DOHH2 (cell line): ENCODE data around the gene SCAF11.
"Not testable (repeated sequence)": the region's sequence is repeated elsewhere in the genome, so short reads cannot be mapped to it uniquely, and the experiment has no call there.

Experiments
- H3F3A ChIP-seq: fragments of 200-600 bp; sonication (generic), shearing (Covaris generic); 2 replicates; pipeline ENCODE4 v1.6.0; 2016; ENCODE audit warnings: antibody characterized with exemption, mild to moderate bottlenecking; ENCODE audit not compliant: control insufficient read depth, insufficient read depth
- H3K27ac ChIP-seq: fragments of 200-600 bp; sonication (generic); 2 replicates; pipeline ENCODE4 v1.5.1; 2014; ENCODE audit warnings: low read depth, mild to moderate bottlenecking, low read length, moderate library complexity
- H3K27me3 ChIP-seq: fragments of 200-600 bp; sonication (generic); 2 replicates; pipeline ENCODE4 v1.6.1; 2014; ENCODE audit warnings: mild to moderate bottlenecking, low read length, mixed read lengths; ENCODE audit not compliant: control insufficient read depth
- H3K36me3 ChIP-seq: fragments of 200-600 bp; sonication (generic); 2 replicates; pipeline ENCODE4 v1.6.1; 2014; ENCODE audit warnings: mild to moderate bottlenecking, low read length, moderate library complexity, mixed read lengths; ENCODE audit not compliant: control insufficient read depth
- H3K4me1 ChIP-seq: fragments of 200-600 bp; sonication (generic); 2 replicates; pipeline ENCODE4 v1.6.1; 2014; ENCODE audit warnings: mild to moderate bottlenecking, low read length, mixed read lengths; ENCODE audit not compliant: control insufficient read depth
- H3K4me2 ChIP-seq: fragments of 200-600 bp; sonication (generic); 2 replicates; pipeline ENCODE4 v1.6.0; 2014; ENCODE audit warnings: mild to moderate bottlenecking, low read length, moderate library complexity
- H3K4me3 ChIP-seq: fragments of 200-600 bp; sonication (generic); 2 replicates; pipeline ENCODE4 v1.5.1; 2014; ENCODE audit warnings: mild to moderate bottlenecking, low read length, mixed read lengths
- H3K79me2 ChIP-seq: fragments of 200-600 bp; sonication (generic); 2 replicates; pipeline ENCODE4 v1.6.1; 2014; ENCODE audit warnings: mild to moderate bottlenecking, low read length, mixed read lengths; ENCODE audit not compliant: control insufficient read depth
- H3K9me2 ChIP-seq: fragments of 200-600 bp; sonication (generic); replicated peaks from 2 replicates; pipeline ENCODE4 v1.6.1; 2014; ENCODE audit warnings: mild to moderate bottlenecking, low read length, mixed read lengths; ENCODE audit not compliant: control insufficient read depth
- H3K9me3 ChIP-seq: fragments of 200-600 bp; sonication (generic); 2 replicates; pipeline ENCODE4 v1.6.1; 2014; ENCODE audit warnings: antibody characterized with exemption, low read length, mixed read lengths; ENCODE audit not compliant: control insufficient read depth, insufficient read depth
- H4K20me1 ChIP-seq: fragments of 200-600 bp; sonication (generic); 2 replicates; pipeline ENCODE4 v1.6.0; 2014; ENCODE audit warnings: low read depth, mild to moderate bottlenecking, antibody characterized with exemption, low read length, moderate library complexity; ENCODE audit not compliant: control insufficient read depth, insufficient read depth
- CTCF ChIP-seq: fragments of 200-600 bp; sonication (generic); IDR thresholded peaks from one replicate; pipeline ENCODE4 v1.5.1; 2014; ENCODE audit warnings: antibody characterized with exemption, mild to moderate bottlenecking, low read depth, low read length; ENCODE audit not compliant: poor library complexity, severe bottlenecking
- EZH2phosphoT487 ChIP-seq: fragments of 200-600 bp; sonication (generic); IDR thresholded peaks from 2 replicates; pipeline ENCODE4 v1.6.1; 2017; ENCODE audit warnings: borderline replicate concordance, mild to moderate bottlenecking, antibody characterized with exemption, low read length, moderate library complexity, mixed read lengths

SCAF11 gene

GRCh38 chr12:45990468-45991283 is at the start of gene SCAF11:
Gene SCAF11, minus strand, starts transcription at chr12:45990574. Its CDS starts 26,407 bp downstream, at chr12:45964167.
- H3K9me3 ChIP-seq, result no peaks in the 10 kb centered on the region

GRCh38 chr12:46037066-46037465 is 46.7 kb upstream of the SCAF11 start:
- H3K27me3 ChIP-seq, H4K20me1 ChIP-seq, H3K36me3 ChIP-seq, H3K9me3 ChIP-seq, H3K27ac ChIP-seq, H3F3A ChIP-seq, H3K4me1 ChIP-seq, H3K9me2 ChIP-seq, H3K4me3 ChIP-seq, H3K79me2 ChIP-seq, H3K4me2 ChIP-seq: not testable (repeated sequence)

More at GRCh38 chr12:45990468-45991283, at the start of gene SCAF11:
- TF ChIP-seq EZH2phosphoT487 (no peak), CTCF (peak; percentile 90)
- Histone ChIP-seq H3K4me2 (peak within 1 kb of the TSS; percentile 79), H3K27me3 (no peaks in the 10 kb centered on the region), H3K27ac (peak within 1 kb of the TSS; percentile 86), H3K36me3 (peaks cover 45% of the 10 kb centered on the region), H3K79me2 (peaks cover 51% of the 10 kb centered on the region), H3K4me1 (peaks cover 34% of the 10 kb centered on the region), H3F3A (peaks cover 5% of the 10 kb centered on the region; the same call in 1 of the 2 replicates), H3K4me3 (peak within 1 kb of the TSS; percentile 86), H3K9me2 (no peaks in the 10 kb centered on the region), H4K20me1 (peaks cover 17% of the 10 kb centered on the region)

GRCh38 chr12:46027172-46027571 is 36.8 kb upstream of the SCAF11 start:
- H3K9me3 ChIP-seq, result no peaks in the 10 kb centered on the region
- H3K36me3 ChIP-seq, result no peaks in the 10 kb centered on the region
- no peaks in the 10 kb centered on the region for H3K4me1 ChIP-seq
- H3K9me2 ChIP-seq, result no peaks in the 10 kb centered on the region
- H3F3A ChIP-seq, result no peaks in the 10 kb centered on the region
- no peak overlapping the region for H3K27ac ChIP-seq
- no peak overlapping the region for H3K4me2 ChIP-seq
- no peak overlapping the region for H3K4me3 ChIP-seq
- no peaks in the 10 kb centered on the region for H3K79me2 ChIP-seq
- no peaks in the 10 kb centered on the region for H4K20me1 ChIP-seq
- 0 out of 2 replicates have a peak, but pooled peaks cover 2% of the 10 kb centered on the region for H3K27me3 ChIP-seq
- no peak for TF ChIP-seq EZH2phosphoT487
- TF ChIP-seq CTCF, result no peak

- Histone ChIP-seq H3F3A (no peaks in the 10 kb centered on the region), H3K4me2 (no peak overlapping the region), H3K27ac (no peak overlapping the region), H3K36me3 (no peaks in the 10 kb centered on the region), H3K4me3 (no peak overlapping the region), H3K9me3 (no peaks in the 10 kb centered on the region), H3K9me2 (no peaks in the 10 kb centered on the region), H3K79me2 (no peaks in the 10 kb centered on the region), H4K20me1 (no peaks in the 10 kb centered on the region), H3K4me1 (no peaks in the 10 kb centered on the region), H3K27me3 (0 out of 2 replicates have a peak, but pooled peaks cover 2% of the 10 kb centered on the region)
- TF ChIP-seq EZH2phosphoT487, result no peak
- TF ChIP-seq CTCF, result no peak
Measured at GRCh38 chr12:46024099-46024498, 33.7 kb upstream of the SCAF11 start.
